ENCODE data around the gene DDX31.
A peak's percentile ranks its signal among the peaks of the same experiment; 100 is the strongest.

The DDX31 gene

GRCh38 chr9:132584601-132585560 lies 84.9 kb downstream of the DDX31 start:
- H3K27me3 ChIP-seq (replicated peaks; ENCODE audit: control insufficient read depth, insufficient read depth, low read length) = peaks cover 12% of the 10 kb centered on the region
- TF ChIP-seq CTCF (IDR thresholded peaks at IDR 0.05; ENCODE audit: insufficient read depth, low read length, poor library complexity, severe bottlenecking) = no peak
- H3K4me3 ChIP-seq (replicated peaks; ENCODE audit: low read depth, low read length) = no peak overlapping the region
- H3K36me3 ChIP-seq (ENCODE audit: control insufficient read depth, insufficient read depth, low read length) = no peaks in the 10 kb centered on the region
- DNase-seq (ENCODE audit: extremely low read depth, insufficient read length) = no peak

GRCh38 chr9:132583584-132584304 lies 86.0 kb downstream of the DDX31 start:
- no peaks in the 10 kb centered on the region for H3K36me3 ChIP-seq (ENCODE audit: control insufficient read depth, insufficient read depth, low read length)
- peaks cover 9% of the 10 kb centered on the region for H3K27me3 ChIP-seq (replicated peaks; ENCODE audit: control insufficient read depth, insufficient read depth, low read length)
- DNase-seq (ENCODE audit: extremely low read depth, insufficient read length) = no peak
- TF ChIP-seq CTCF (IDR thresholded peaks at IDR 0.05; ENCODE audit: insufficient read depth, low read length, poor library complexity, severe bottlenecking) = no peak
- no peak overlapping the region for H3K4me3 ChIP-seq (replicated peaks; ENCODE audit: low read depth, low read length)

GRCh38 chr9:132582786-132583583 lies 86.8 kb downstream of the DDX31 start:
- Histone ChIP-seq H3K4me3 (replicated peaks; ENCODE audit: low read depth, low read length) (no peak overlapping the region), H3K27me3 (replicated peaks; ENCODE audit: control insufficient read depth, insufficient read depth, low read length) (peaks cover 9% of the 10 kb centered on the region), H3K36me3 (ENCODE audit: control insufficient read depth, insufficient read depth, low read length) (no peaks in the 10 kb centered on the region)
- no peak for TF ChIP-seq CTCF (IDR thresholded peaks at IDR 0.05; ENCODE audit: insufficient read depth, low read length, poor library complexity, severe bottlenecking)
- DNase-seq (ENCODE audit: extremely low read depth, insufficient read length) = no peak

- TF ChIP-seq CTCF (IDR thresholded peaks at IDR 0.05; ENCODE audit: insufficient read depth, low read length, poor library complexity, severe bottlenecking) = no peak
- DNase-seq (ENCODE audit: extremely low read depth, insufficient read length) = no peak
- Histone ChIP-seq H3K36me3 (ENCODE audit: control insufficient read depth, insufficient read depth, low read length) (no peaks in the 10 kb centered on the region), H3K27me3 (replicated peaks; ENCODE audit: control insufficient read depth, insufficient read depth, low read length) (peaks cover 9% of the 10 kb centered on the region), H3K4me3 (replicated peaks; ENCODE audit: low read depth, low read length) (peak within 1 kb of the TSS; percentile 28)
These were observed 87.5 kb downstream of the DDX31 start, which contains the start of gene BARHL1 for GRCh38 chr9:132582276-132582785. BARHL1 (plus strand) TSS chr9:132582606; CDS start chr9:132582798, 192 bp downstream.

- TF ChIP-seq CTCF (IDR thresholded peaks at IDR 0.05; ENCODE audit: insufficient read depth, low read length, poor library complexity, severe bottlenecking) = no peak
These were observed 90.4 kb downstream of the DDX31 start for GRCh38 chr9:132579427-132579798.

More at GRCh38 chr9:132579427-132579798, 90.4 kb downstream of the DDX31 start:
- H3K27me3 ChIP-seq (replicated peaks; ENCODE audit: control insufficient read depth, insufficient read depth, low read length) = peaks cover 3% of the 10 kb centered on the region; the same call in 1 of the 2 replicates
- H3K36me3 ChIP-seq (ENCODE audit: control insufficient read depth, insufficient read depth, low read length) = no peaks in the 10 kb centered on the region
- no peak overlapping the region for H3K4me3 ChIP-seq (replicated peaks; ENCODE audit: low read depth, low read length)
- DNase-seq (ENCODE audit: extremely low read depth, insufficient read length) = no peak

Data from GM06990 (cell line).